ENCODE data around the gene TEX2. TPM values are rescaled to one million over a fixed set of nuclear protein-coding genes. Genes with fewer than 3 reads are reported as not detected.

The TEX2 gene
- total RNA-seq, 1 experiment from 2014 or later = 10.8 TPM

GRCh38 chr17:64129765-64130558 lies 133.1 kb downstream of the TEX2 start, which contains the start of gene ERN1 (continued):
- peak; percentile 32; the same call in 1 of the 2 replicates for TF ChIP-seq ARID4B (CRISPR knock-in tag; IDR thresholded peaks at IDR 0.05; ENCODE audit: borderline replicate concordance)
- TF ChIP-seq KAT7 (CRISPR knock-in tag; IDR thresholded peaks at IDR 0.05; ENCODE audit: borderline replicate concordance) = 0 out of 2 replicates have a peak, but pooled peaks have one; percentile 38
- TF ChIP-seq AR (CRISPR knock-in tag; IDR thresholded peaks at IDR 0.05) = no peak
- TF ChIP-seq ZMAT4 (CRISPR knock-in tag; IDR thresholded peaks at IDR 0.05) = no peak
- TF ChIP-seq MXD4 (CRISPR knock-in tag; IDR thresholded peaks at IDR 0.05; ENCODE audit: borderline replicate concordance) = no peak
- TF ChIP-seq CBFB (CRISPR knock-in tag; IDR thresholded peaks at IDR 0.05; ENCODE audit: low read depth) = 0 out of 2 replicates have a peak, but pooled peaks have one; percentile 79
- no peak for TF ChIP-seq OVOL2 (CRISPR knock-in tag; IDR thresholded peaks at IDR 0.05; ENCODE audit: borderline replicate concordance)
- TF ChIP-seq ZBTB21 (CRISPR knock-in tag; IDR thresholded peaks at IDR 0.05; ENCODE audit: borderline replicate concordance) = peak; percentile 81; the same call in 1 of the 2 replicates
- TF ChIP-seq ELF4 (CRISPR knock-in tag; IDR thresholded peaks at IDR 0.05; ENCODE audit: low read depth) = no peak
- TF ChIP-seq MYBL2 (CRISPR knock-in tag; IDR thresholded peaks at IDR 0.05) = peak; percentile 72; the same call in 1 of the 2 replicates
- TF ChIP-seq ZNF219 (CRISPR knock-in tag; IDR thresholded peaks at IDR 0.05; ENCODE audit: borderline replicate concordance) = 0 out of 2 replicates have a peak, but pooled peaks have one; percentile 37
- no peak for TF ChIP-seq JAZF1 (CRISPR knock-in tag; IDR thresholded peaks at IDR 0.05)
- TF ChIP-seq USF2 (CRISPR knock-in tag; IDR thresholded peaks at IDR 0.05) = no peak

- POLR2A ChIA-PET = interaction anchor here (1.0 to 2.7 kb wide), 5 partner anchors 16 to 168 kb away, joined by 3 to 14 read pairs (median 5); partner anchors contain the start of gene TEX2
- Mint-ChIP-seq H3K4me3 (peak overlapping the region; percentile 66), H3K27me3 (ENCODE audit: low read depth) (peaks cover 37% of the 10 kb centered on the region), H3K9me3 (no peaks in the 10 kb centered on the region), H3K36me3 (no peaks in the 10 kb centered on the region), H3K4me1 (peaks cover 13% of the 10 kb centered on the region), H3K27ac (no peak overlapping the region)
- CTCF ChIA-PET = interaction anchor here (0.9 to 7.9 kb wide), 10 partner anchors 12 to 248 kb away, joined by 3 to 380 read pairs (median 8); partner anchors contain the start of genes GH1 and GH2
- DNase-seq (ENCODE audit: low spot score) = no peak
- peak; percentile 1; the same call in 1 of the 2 replicates for ATAC-seq
- TF ChIP-seq IRF1 (CRISPR knock-in tag; IDR thresholded peaks at IDR 0.05) (no peak), ARID4B (CRISPR knock-in tag; IDR thresholded peaks at IDR 0.05; ENCODE audit: borderline replicate concordance) (no peak), E2F1 (CRISPR knock-in tag; IDR thresholded peaks at IDR 0.05) (no peak), ZBTB43 (CRISPR knock-in tag; IDR thresholded peaks at IDR 0.05) (no peak), ZNF423 (CRISPR knock-in tag; IDR thresholded peaks at IDR 0.05) (no peak)
These were observed 133.6 kb downstream of the TEX2 start for GRCh38 chr17:64129515-64129764.

All from WTC11 (cell line).